Mucosa of stomach (tissue), 1 donor: ENCODE results near the gene DENND6B.

Experiments
- H3K27me3 ChIP-seq: one replicate; pipeline ENCODE4 v1.7.0; 2013; ENCODE audit warnings: mild to moderate bottlenecking, low read length; ENCODE audit not compliant: control insufficient read depth, insufficient read depth
- H3K36me3 ChIP-seq: one replicate; pipeline ENCODE4 v1.7.0; 2013; ENCODE audit warnings: low read length; ENCODE audit not compliant: control insufficient read depth, insufficient read depth
- H3K4me1 ChIP-seq: one replicate; pipeline ENCODE4 v1.7.0; 2013; ENCODE audit warnings: mild to moderate bottlenecking, low read length; ENCODE audit not compliant: control insufficient read depth, insufficient read depth
- H3K4me3 ChIP-seq: one replicate; pipeline ENCODE4 v1.7.0; 2013; ENCODE audit warnings: low read length
- H3K9ac ChIP-seq: one replicate; pipeline ENCODE4 v1.7.0; 2013; ENCODE audit warnings: mild to moderate bottlenecking, low read length, moderate library complexity
- H3K9me3 ChIP-seq: one replicate; pipeline ENCODE4 v1.7.0; 2013; ENCODE audit warnings: mild to moderate bottlenecking, low read length, moderate library complexity; ENCODE audit not compliant: control insufficient read depth
- donor health status: Pancreatic carcinoma.

The DENND6B gene

DNA sequence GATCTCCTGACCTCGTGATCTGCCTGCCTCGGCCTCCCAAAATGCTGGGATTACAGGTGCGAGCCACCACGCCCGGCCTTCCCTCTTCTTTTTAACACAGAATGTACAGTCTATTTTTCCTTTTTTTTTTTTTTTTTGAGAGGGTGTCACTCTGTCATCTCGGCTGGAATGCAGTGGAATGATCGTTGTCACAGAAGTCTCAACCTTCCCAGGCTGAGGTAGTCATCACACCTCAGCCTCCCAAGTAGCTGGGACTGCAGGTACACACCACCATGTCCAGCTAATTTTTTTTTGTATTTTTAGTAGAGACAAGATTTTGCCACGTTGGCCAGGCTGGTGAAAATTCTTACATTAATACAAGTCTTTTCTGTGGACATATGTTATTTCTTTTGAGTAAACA, 29.4 kb upstream of the DENND6B start:
- H3K4me1 ChIP-seq, result no peaks in the 10 kb centered on the region
- no peaks in the 10 kb centered on the region for H3K36me3 ChIP-seq
- H3K9me3 ChIP-seq, result no peaks in the 10 kb centered on the region
- no peaks in the 10 kb centered on the region for H3K27me3 ChIP-seq
- no peak overlapping the region for H3K9ac ChIP-seq
- H3K4me3 ChIP-seq, result no peak overlapping the region

DNA sequence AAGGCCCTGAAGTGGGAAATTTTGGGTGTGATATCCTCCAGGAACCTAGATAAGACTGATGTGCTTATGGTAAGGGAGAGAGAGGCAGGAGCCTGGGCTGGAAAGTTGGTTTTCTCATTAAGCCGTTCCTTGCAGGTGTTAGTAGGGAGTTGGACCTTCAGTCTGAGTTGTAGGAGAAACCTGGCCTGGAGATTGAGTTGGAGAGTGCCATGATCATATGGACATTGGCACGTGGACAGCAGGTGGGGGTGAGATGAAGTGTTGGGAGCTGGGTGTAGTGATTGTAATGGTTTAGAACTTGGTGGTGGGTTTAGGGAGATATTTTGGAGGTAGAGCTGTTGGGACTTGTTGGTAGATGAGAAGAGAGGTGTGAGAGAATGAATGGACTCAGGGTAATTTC, 21.2 kb upstream of the DENND6B start:
- Histone ChIP-seq H3K9ac (no peak overlapping the region), H3K4me1 (peaks cover 4% of the 10 kb centered on the region), H3K9me3 (no peaks in the 10 kb centered on the region), H3K4me3 (no peak overlapping the region), H3K36me3 (no peaks in the 10 kb centered on the region), H3K27me3 (no peaks in the 10 kb centered on the region)

DNA sequence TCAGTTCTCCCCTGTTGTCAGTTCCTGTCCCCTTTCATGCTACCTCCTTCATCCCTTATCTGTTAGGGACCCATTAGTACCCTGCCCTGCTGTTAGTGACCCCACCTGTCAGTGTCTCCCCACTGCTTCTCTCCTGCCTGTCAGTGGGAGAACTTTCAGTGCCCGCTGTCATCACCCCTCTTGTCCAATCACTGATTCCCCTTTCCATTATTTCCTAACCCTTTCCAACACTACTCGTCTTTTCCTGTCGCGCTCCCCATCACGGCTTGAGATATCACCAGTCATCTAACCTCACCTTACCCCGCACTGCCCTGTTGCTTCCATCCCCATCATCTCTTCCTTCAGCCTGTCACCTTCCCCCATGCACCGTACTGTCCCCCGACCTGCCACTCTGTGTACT, 20.3 kb upstream of the DENND6B start:
- Histone ChIP-seq H3K9ac (no peak overlapping the region), H3K4me3 (no peak overlapping the region), H3K27me3 (no peaks in the 10 kb centered on the region), H3K9me3 (no peaks in the 10 kb centered on the region), H3K36me3 (no peaks in the 10 kb centered on the region), H3K4me1 (peaks cover 5% of the 10 kb centered on the region)

DNA sequence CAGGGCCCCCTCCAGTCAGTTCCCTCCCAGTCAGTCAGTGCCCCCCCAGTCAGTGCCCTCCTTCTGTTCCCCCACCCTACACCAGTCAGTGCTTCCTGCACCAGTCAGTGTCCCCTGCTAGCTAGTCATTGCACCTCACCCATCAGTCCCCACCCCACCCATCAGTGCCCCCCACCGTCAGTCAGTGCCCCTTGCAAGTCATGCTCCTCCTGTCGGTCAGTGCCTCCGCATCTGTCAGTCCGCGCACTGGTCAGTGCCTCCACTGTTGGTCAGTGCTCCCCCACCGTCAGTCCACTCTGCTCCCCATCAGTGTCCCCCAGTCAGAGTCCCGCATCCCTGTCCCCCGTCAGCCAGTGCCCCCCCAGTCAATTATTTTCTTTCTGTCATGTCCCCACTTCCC, 19.7 kb upstream of the DENND6B start:
- H3K4me3 ChIP-seq, result no peak overlapping the region
- H3K9ac ChIP-seq, result no peak overlapping the region
- H3K4me1 ChIP-seq, result peaks cover 8% of the 10 kb centered on the region

DNA sequence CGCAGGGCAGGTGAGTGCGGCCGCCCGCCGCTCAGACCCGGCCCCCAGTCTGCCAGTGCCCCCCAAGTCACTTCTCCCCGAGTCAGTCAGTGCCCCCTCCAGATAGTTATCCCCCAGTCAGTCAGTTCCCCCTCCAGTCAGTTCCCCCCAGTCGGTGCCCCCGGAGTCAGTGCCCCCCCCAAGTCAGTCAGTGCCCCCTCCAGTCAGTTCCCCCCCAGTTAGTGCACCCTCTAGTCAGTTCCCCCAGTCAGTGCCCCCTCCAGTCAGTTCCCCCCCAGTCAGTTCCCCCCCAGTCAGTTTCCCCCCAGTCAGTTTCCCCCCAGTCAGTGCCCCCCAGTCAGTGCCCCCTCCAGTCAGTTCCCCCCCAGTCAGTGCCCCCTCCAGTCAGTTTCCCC, 16.7 kb upstream of the DENND6B start:
- no peaks in the 10 kb centered on the region for H3K27me3 ChIP-seq
- peaks cover 8% of the 10 kb centered on the region for H3K4me1 ChIP-seq
- H3K4me3 ChIP-seq, result peak overlapping the region; percentile 80
- no peaks in the 10 kb centered on the region for H3K36me3 ChIP-seq
- H3K9me3 ChIP-seq, result no peaks in the 10 kb centered on the region
- peak overlapping the region; percentile 87 for H3K9ac ChIP-seq

More for the DNA sequence above, 19.7 kb upstream of the DENND6B start:
- no peaks in the 10 kb centered on the region for H3K36me3 ChIP-seq
- H3K27me3 ChIP-seq, result no peaks in the 10 kb centered on the region
- no peaks in the 10 kb centered on the region for H3K9me3 ChIP-seq

DNA sequence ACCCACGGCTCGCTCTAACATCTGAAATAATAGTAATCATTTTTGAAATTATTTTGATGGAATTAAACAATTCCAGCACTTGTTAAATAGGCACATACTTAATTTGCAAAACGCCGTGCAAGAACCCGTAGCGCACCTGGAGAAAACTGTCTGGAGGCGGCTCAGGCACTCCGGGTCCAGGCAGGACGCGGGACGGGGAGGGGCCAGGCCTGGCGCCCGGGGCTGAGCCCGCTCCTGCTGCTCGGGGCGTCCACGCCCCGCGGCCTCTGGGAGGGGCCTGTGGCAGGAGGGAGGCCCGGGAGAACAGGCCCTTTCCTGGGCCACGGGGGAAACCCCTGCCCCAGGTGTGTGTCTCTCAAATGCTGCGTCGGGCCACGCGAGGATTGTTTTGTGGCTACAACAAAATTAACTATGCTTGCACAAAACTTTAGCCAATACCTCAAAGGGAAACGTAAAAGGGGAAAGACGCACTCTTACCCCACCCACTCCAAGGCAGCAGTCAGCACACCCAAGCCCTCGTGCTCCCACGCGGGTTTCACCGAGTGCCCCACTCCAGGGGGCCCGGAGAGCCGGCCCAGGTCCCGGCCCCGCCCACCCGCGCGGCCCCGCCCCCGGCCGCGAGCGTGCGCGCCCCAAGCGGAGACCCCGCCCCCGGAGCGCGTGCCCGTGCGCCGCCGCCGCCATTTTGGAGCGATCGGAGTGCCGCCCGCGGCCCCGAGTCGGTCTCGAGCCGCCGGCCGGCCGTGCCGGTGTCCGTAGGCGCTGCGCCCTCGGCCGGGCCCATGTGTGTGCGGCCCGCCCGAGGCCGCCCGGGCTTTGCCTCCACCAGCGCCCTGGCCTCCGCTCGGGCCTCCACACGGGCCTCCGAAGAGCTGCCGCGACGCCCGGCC, 16.1 kb upstream of the DENND6B start, which contains the start of gene PPP6R2:
TSS of gene PPP6R2 (plus strand) at position 677 of the 890 bp plus-strand sequence. CDS start 50,582 bp downstream, outside the sequence.
- H3K4me1 ChIP-seq, result peaks cover 8% of the 10 kb centered on the region

DNA sequence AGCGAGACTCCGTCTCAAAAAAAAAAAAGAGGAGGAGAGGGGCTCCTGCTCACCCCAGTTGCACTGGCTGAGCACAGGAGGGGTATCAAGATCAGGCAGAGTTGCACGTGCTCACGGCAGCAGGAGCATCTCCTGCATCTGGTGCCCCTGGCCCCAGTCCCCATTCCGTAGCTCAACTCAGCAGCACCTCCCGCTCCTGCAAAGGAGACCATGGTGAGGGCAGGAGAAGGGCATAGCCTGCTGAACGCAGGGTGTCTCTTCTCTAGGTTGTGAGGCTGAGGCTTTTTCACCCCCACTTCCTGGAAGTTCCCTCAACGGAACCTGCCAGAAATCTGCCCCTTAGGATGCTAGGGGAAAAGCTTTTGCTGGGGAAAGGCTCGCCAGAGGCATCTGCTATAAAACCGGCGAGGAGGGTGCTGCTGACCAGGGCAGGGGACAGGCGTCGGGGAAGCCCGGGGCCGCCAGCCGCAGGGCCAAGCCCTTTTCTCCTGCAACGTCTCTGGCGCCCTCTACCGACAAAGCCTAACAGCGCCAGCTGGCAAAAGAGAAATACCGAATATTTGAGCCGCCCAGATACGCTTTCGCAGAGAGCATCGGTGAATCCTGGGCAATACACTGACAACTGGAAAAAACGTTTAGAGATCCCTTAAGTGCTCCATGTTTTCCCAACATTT, 15.3 kb upstream of the DENND6B start:
- H3K36me3 ChIP-seq, result no peaks in the 10 kb centered on the region
- no peaks in the 10 kb centered on the region for H3K9me3 ChIP-seq
- H3K27me3 ChIP-seq, result no peaks in the 10 kb centered on the region
- peak overlapping the region; percentile 46 for H3K9ac ChIP-seq
- peak overlapping the region; percentile 63 for H3K4me3 ChIP-seq
- H3K4me1 ChIP-seq, result peaks cover 8% of the 10 kb centered on the region

More for the DNA sequence above, 16.1 kb upstream of the DENND6B start, which contains the start of gene PPP6R2:
- Histone ChIP-seq H3K27me3 (no peaks in the 10 kb centered on the region), H3K4me3 (peak within 1 kb of the TSS; percentile 80), H3K9me3 (no peaks in the 10 kb centered on the region), H3K36me3 (no peaks in the 10 kb centered on the region), H3K9ac (peak within 1 kb of the TSS; percentile 87)

DNA sequence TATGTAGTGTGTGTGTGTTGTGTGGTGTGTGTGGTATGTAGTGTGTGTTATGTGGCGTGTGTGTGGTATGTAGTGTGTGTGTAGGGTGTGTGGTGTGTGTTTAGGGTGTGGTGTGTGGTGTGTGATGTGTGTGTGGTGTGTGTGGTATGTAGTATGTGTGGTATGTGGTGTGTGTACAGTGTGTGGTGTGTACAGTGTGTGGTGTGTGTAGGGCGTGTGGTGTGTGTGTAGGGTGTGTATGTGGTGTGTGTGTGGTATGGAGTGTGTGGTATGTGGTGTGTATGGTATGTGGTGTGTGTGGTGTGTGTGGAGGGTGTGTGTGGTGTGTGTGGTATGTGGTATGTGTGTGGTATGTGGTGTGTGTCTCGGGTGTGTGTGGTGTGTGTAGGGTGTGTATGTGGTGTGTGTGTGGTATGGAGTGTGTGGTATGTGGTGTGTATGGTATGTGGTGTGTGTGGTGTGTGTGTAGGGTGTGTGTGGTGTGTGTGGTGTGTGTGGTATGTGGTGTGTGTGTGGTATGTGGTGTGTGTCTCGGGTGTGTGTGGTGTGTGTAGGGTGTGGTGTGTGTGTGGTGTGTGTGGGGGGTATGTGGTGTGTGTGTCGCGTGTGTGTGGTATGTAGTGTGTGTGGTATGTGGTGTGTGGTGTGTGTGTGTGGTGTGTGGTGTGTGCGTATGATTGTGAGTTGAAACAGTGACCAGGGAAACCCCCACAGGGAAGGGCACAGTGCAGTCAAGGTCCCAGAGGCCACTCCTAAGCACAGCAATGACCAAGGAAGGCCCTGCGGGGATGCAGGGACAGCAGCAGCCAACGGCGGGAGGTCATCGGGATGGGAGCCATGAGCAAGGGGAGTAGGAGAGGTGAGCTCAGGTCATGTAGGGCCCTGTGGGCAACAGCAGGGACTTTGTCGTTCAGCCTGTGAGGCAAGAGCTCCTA, 13.4 kb upstream of the DENND6B start:
- Histone ChIP-seq H3K36me3 (no peaks in the 10 kb centered on the region), H3K27me3 (no peaks in the 10 kb centered on the region), H3K4me1 (peaks cover 4% of the 10 kb centered on the region), H3K9ac (no peak overlapping the region), H3K9me3 (no peaks in the 10 kb centered on the region), H3K4me3 (no peak overlapping the region)

DNA sequence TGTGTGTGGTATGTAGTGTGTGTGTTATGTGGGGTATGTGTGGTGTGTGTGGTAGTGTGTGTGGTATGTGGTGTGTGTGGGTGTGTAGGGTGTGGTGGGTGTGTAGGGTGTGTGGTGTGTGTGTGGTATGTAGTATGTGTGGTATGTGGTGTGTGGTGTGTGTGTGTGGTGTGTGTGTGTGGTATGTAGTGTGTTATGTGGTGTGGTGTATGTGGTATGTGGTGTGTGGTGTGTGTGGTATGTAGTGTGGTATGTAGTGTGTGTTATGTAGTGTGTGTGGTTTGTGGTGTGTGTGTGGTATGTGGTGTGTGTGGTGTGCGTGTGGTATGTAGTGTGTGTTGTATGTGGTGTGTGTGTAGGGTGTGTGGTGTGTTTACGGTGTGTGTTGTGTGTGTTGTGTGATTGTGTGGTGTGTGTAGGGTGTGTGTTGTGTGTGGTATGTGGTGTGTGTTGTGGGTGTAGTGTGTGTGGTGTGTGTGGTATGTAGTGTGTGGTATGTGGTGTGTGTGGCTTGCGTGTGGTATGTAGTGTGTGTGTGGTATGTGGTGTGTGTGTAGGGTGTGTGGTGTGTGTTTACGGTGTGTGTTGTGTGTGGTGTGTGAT, 12.1 kb upstream of the DENND6B start:
- H3K36me3 ChIP-seq, result no peaks in the 10 kb centered on the region
- peaks cover 4% of the 10 kb centered on the region for H3K4me1 ChIP-seq
- no peaks in the 10 kb centered on the region for H3K9me3 ChIP-seq
- no peaks in the 10 kb centered on the region for H3K27me3 ChIP-seq
- H3K4me3 ChIP-seq, result no peak overlapping the region
- H3K9ac ChIP-seq, result no peak overlapping the region

DNA sequence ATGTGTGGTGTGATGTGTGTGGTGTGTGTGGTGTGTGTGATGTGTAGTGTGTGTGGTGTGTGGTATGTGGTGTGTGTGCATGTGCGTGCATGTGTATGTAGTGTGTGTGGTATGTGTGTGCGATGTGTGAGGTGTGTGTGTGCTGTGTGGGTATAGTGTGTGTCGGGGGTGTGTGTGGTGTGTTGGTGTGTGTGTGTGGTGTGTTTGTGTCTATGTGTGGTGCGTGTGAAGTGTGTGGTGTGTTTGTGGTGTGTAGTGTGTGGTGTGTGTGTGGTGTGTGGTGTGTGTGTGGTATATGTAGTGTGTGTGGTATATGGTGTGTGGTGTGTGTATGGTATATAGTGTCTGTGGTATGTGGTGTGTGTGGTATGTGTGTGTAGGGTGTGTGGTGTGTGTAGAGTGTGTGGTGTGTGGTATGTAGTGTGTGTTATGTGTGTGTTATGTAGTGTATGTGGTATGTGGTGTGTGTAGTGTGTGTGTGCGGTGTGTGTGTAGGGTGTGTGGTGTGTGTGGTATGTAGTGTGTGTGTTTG, 11.3 kb upstream of the DENND6B start:
- Histone ChIP-seq H3K36me3 (no peaks in the 10 kb centered on the region), H3K9me3 (no peaks in the 10 kb centered on the region), H3K4me1 (peaks cover 4% of the 10 kb centered on the region), H3K27me3 (no peaks in the 10 kb centered on the region), H3K9ac (no peak overlapping the region), H3K4me3 (no peak overlapping the region)
